ENCODE results near the gene CAMTA1.

The CAMTA1 gene

DNA sequence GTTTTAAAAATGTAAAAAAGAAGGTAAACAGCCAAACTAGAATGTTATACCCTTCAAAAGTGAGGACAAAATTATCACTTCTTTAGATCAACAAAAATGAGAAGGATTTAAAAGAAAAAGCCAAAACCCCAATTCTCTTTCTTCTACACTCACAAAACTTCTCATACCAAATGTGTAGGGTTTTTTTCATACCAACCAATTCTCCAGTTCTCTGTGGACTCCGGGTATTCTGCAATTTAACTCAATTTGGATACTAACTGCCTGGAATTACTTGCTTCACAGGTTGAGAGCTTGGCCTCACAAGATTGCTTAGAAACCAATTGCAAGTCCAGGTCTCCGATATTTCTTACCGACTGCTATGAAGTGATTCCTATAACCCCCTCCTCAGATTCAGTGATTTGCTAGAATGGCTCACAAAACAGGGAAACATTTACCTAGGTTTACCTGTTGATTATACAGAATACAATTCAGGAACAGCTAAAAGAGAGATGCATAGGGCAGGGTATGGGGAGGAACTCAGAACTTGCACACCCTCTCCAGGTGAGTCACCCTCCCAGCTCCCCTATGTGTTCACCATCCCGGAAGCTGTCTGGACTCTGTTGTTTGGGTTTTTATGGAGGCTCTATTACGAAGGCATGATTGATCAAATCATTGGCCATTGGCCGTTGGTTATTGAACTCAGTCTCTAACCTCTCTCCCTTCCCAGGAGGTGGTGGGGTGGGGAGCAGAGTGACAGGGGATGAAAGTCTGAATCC, 67.1 kb downstream of the CAMTA1 start:
- no peak for ATAC-seq
- TF ChIP-seq ZNF70 (CRISPR knock-in tag; IDR thresholded peaks at IDR 0.05), result no peak
- TF ChIP-seq ZC3H10 (CRISPR knock-in tag; IDR thresholded peaks at IDR 0.05), result no peak
- no peak for TF ChIP-seq ZFP3 (CRISPR knock-in tag; IDR thresholded peaks at IDR 0.05)

DNA sequence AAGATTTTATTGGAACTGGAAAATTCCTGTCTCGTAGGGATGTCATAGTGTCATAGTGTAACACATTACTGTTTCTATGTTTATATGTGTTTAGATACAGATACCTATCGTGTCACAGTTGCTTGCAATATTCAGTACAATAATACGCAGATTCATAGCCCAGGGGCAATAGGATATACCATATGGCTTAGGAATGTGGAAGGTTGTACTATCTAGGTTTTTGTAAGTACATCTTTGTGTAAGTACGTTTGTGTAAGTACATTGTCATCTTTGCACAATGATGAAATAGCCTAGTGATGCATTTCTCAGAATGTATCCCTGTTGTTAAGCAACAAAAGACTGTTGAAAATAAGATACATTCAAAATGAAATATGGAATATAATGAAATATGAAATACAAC, 68.9 kb downstream of the CAMTA1 start:
- TF ChIP-seq, protein P1, sequence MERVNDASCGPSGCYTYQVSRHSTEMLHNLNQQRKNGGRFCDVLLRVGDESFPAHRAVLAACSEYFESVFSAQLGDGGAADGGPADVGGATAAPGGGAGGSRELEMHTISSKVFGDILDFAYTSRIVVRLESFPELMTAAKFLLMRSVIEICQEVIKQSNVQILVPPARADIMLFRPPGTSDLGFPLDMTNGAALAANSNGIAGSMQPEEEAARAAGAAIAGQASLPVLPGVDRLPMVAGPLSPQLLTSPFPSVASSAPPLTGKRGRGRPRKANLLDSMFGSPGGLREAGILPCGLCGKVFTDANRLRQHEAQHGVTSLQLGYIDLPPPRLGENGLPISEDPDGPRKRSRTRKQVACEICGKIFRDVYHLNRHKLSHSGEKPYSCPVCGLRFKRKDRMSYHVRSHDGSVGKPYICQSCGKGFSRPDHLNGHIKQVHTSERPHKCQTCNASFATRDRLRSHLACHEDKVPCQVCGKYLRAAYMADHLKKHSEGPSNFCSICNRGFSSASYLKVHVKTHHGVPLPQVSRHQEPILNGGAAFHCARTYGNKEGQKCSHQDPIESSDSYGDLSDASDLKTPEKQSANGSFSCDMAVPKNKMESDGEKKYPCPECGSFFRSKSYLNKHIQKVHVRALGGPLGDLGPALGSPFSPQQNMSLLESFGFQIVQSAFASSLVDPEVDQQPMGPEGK (CRISPR knock-in tag; IDR thresholded peaks at IDR 0.05; ENCODE audit: borderline replicate concordance), result no peak
- TF ChIP-seq ARNTL (CRISPR knock-in tag; IDR thresholded peaks at IDR 0.05; ENCODE audit: borderline replicate concordance, low read depth), result no peak
- no peak for ATAC-seq

DNA sequence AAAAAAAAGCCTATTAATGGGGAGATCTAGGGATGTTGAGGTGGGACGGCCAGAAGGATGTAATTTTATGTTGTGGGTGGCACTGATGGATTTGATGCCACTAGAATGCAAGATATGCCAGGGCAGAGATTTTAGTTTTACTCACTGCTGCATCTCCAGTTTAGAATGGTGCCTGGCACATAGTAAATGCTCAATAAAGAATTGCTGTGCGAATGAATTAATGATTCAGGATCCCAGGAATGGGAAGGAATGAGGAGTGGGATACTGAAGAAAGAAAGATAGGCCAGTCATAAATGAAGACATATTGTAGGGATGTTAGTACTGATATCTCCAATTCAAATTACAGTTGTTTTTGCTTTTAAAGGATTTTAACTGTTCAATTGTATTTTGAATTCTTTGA, 72.6 kb downstream of the CAMTA1 start:
- TF ChIP-seq ZFP3 (CRISPR knock-in tag; IDR thresholded peaks at IDR 0.05), result no peak
- TF ChIP-seq RARB (CRISPR knock-in tag; IDR thresholded peaks at IDR 0.05), result no peak
- no peak for TF ChIP-seq SNAI2 (CRISPR knock-in tag; IDR thresholded peaks at IDR 0.05)
- no peak for TF ChIP-seq TOX (CRISPR knock-in tag; IDR thresholded peaks at IDR 0.05; ENCODE audit: borderline replicate concordance)
- TF ChIP-seq GLIS3 (CRISPR knock-in tag; IDR thresholded peaks at IDR 0.05), result no peak
- TF ChIP-seq, protein P2, sequence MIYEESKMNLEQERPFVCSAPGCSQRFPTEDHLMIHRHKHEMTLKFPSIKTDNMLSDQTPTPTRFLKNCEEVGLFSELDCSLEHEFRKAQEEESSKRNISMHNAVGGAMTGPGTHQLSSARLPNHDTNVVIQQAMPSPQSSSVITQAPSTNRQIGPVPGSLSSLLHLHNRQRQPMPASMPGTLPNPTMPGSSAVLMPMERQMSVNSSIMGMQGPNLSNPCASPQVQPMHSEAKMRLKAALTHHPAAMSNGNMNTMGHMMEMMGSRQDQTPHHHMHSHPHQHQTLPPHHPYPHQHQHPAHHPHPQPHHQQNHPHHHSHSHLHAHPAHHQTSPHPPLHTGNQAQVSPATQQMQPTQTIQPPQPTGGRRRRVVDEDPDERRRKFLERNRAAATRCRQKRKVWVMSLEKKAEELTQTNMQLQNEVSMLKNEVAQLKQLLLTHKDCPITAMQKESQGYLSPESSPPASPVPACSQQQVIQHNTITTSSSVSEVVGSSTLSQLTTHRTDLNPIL (CRISPR knock-in tag; IDR thresholded peaks at IDR 0.05; ENCODE audit: low read depth), result no peak
- TF ChIP-seq CSDC2 (CRISPR knock-in tag; IDR thresholded peaks at IDR 0.05), result no peak
- no peak for TF ChIP-seq ZNF565 (CRISPR knock-in tag; conservative IDR thresholded peaks at IDR 0.05; ENCODE audit: low read depth)
- TF ChIP-seq ZNF8 (CRISPR knock-in tag; IDR thresholded peaks at IDR 0.05), result no peak
- TF ChIP-seq, protein P3, sequence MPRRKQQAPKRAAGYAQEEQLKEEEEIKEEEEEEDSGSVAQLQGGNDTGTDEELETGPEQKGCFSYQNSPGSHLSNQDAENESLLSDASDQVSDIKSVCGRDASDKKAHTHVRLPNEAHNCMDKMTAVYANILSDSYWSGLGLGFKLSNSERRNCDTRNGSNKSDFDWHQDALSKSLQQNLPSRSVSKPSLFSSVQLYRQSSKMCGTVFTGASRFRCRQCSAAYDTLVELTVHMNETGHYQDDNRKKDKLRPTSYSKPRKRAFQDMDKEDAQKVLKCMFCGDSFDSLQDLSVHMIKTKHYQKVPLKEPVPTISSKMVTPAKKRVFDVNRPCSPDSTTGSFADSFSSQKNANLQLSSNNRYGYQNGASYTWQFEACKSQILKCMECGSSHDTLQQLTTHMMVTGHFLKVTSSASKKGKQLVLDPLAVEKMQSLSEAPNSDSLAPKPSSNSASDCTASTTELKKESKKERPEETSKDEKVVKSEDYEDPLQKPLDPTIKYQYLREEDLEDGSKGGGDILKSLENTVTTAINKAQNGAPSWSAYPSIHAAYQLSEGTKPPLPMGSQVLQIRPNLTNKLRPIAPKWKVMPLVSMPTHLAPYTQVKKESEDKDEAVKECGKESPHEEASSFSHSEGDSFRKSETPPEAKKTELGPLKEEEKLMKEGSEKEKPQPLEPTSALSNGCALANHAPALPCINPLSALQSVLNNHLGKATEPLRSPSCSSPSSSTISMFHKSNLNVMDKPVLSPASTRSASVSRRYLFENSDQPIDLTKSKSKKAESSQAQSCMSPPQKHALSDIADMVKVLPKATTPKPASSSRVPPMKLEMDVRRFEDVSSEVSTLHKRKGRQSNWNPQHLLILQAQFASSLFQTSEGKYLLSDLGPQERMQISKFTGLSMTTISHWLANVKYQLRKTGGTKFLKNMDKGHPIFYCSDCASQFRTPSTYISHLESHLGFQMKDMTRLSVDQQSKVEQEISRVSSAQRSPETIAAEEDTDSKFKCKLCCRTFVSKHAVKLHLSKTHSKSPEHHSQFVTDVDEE (CRISPR knock-in tag; IDR thresholded peaks at IDR 0.05), result no peak
- TF ChIP-seq, protein P1 (CRISPR knock-in tag; IDR thresholded peaks at IDR 0.05; ENCODE audit: borderline replicate concordance), result no peak
- no peak for TF ChIP-seq TCF4 (CRISPR knock-in tag; IDR thresholded peaks at IDR 0.05; ENCODE audit: borderline replicate concordance)
- no peak for TF ChIP-seq BACH2 (CRISPR knock-in tag; IDR thresholded peaks at IDR 0.05; ENCODE audit: borderline replicate concordance)
- no peak for TF ChIP-seq ISL1 (CRISPR knock-in tag; IDR thresholded peaks at IDR 0.05)
- TF ChIP-seq ZFP30 (CRISPR knock-in tag; IDR thresholded peaks at IDR 0.05), result no peak
- no peak for TF ChIP-seq ZC3H10 (CRISPR knock-in tag; IDR thresholded peaks at IDR 0.05)
- no peak for ATAC-seq

DNA sequence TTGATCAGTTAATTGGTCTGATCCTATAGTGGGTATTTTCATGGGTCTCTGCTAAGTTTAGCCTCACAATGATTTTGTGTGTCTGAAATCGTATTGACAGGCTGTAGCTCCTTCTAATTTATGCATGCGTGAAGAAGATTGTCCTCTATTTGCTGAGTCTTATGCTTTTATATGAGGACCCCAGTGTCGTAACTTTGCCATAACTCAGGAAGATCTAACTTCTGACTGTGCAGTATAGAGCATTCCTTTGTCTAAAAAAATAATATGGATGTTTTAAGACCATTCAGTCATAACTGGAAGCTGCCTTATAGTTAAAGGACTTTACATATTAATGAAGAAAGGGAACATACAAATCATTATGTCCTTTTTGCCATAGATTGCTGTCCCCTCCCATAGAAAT, 73.3 kb downstream of the CAMTA1 start:
- no peak for ATAC-seq
- TF ChIP-seq ZNF565 (CRISPR knock-in tag; conservative IDR thresholded peaks at IDR 0.05; ENCODE audit: low read depth) (no peak), ARNTL (CRISPR knock-in tag; IDR thresholded peaks at IDR 0.05; ENCODE audit: borderline replicate concordance, low read depth) (no peak), GLIS3 (CRISPR knock-in tag; IDR thresholded peaks at IDR 0.05) (no peak), TCF4 (CRISPR knock-in tag; IDR thresholded peaks at IDR 0.05; ENCODE audit: borderline replicate concordance) (no peak), ZNF70 (CRISPR knock-in tag; IDR thresholded peaks at IDR 0.05) (no peak), ISL1 (CRISPR knock-in tag; IDR thresholded peaks at IDR 0.05) (no peak), ZFP30 (CRISPR knock-in tag; IDR thresholded peaks at IDR 0.05) (no peak), CSDC2 (CRISPR knock-in tag; IDR thresholded peaks at IDR 0.05) (no peak), ZNF8 (CRISPR knock-in tag; IDR thresholded peaks at IDR 0.05) (no peak)
- TF ChIP-seq, protein P2 (CRISPR knock-in tag; IDR thresholded peaks at IDR 0.05; ENCODE audit: low read depth), result no peak
- TF ChIP-seq, protein P4, sequence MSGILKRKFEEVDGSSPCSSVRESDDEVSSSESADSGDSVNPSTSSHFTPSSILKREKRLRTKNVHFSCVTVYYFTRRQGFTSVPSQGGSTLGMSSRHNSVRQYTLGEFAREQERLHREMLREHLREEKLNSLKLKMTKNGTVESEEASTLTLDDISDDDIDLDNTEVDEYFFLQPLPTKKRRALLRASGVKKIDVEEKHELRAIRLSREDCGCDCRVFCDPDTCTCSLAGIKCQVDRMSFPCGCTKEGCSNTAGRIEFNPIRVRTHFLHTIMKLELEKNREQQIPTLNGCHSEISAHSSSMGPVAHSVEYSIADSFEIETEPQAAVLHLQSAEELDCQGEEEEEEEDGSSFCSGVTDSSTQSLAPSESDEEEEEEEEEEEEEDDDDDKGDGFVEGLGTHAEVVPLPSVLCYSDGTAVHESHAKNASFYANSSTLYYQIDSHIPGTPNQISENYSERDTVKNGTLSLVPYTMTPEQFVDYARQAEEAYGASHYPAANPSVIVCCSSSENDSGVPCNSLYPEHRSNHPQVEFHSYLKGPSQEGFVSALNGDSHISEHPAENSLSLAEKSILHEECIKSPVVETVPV (CRISPR knock-in tag; IDR thresholded peaks at IDR 0.05), result no peak
- TF ChIP-seq, protein P5, sequence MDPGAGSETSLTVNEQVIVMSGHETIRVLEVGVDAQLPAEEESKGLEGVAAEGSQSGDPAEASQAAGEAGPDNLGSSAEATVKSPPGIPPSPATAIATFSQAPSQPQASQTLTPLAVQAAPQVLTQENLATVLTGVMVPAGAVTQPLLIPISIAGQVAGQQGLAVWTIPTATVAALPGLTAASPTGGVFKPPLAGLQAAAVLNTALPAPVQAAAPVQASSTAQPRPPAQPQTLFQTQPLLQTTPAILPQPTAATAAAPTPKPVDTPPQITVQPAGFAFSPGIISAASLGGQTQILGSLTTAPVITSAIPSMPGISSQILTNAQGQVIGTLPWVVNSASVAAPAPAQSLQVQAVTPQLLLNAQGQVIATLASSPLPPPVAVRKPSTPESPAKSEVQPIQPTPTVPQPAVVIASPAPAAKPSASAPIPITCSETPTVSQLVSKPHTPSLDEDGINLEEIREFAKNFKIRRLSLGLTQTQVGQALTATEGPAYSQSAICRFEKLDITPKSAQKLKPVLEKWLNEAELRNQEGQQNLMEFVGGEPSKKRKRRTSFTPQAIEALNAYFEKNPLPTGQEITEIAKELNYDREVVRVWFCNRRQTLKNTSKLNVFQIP (CRISPR knock-in tag; IDR thresholded peaks at IDR 0.05; ENCODE audit: borderline replicate concordance, low read depth), result no peak
